Measurements from ENCODE around the gene TBC1D22A.

TBC1D22A gene

DNA sequence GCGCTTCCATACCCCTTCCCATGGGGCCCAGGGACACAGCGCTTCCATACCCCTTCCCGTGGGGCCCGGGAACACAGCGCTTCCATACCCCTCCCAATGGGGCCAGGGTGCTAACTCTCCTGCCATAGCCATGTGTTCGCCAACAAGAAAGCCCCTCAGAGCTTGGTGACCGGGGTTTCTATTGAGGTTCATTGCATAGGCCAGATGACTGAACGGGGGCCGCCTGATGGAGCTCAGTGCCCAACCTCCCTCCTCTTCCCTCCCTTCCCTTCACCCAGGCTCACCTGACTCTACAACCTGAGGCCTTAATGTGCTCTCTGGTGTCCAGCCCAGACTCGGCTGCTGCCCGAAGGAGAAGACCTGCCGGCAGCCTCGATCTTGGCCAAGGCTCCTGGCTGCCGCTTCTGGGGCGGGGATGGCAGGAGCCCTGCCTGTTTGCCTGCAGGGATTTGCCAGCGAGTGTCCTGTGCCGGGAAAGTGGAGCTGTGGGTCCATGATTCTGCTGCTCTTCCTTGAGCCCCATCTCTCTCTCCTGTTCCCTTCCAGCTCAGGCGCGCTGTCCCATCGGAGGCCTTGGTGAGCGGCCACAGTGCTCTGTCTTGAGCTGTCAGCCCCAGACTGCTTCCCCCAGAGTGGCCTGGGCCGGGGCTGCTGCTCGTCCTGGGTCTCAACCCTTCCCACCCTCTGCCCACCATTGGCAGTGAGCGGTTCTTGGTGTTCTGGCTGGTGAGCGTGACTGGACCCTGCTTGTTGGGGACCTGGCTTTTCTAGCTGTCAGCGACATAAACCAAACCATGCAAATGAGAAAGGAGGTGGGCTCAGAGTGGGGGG lies 267.0 kb downstream of the TBC1D22A start:
- TF ChIP-seq, protein P1, sequence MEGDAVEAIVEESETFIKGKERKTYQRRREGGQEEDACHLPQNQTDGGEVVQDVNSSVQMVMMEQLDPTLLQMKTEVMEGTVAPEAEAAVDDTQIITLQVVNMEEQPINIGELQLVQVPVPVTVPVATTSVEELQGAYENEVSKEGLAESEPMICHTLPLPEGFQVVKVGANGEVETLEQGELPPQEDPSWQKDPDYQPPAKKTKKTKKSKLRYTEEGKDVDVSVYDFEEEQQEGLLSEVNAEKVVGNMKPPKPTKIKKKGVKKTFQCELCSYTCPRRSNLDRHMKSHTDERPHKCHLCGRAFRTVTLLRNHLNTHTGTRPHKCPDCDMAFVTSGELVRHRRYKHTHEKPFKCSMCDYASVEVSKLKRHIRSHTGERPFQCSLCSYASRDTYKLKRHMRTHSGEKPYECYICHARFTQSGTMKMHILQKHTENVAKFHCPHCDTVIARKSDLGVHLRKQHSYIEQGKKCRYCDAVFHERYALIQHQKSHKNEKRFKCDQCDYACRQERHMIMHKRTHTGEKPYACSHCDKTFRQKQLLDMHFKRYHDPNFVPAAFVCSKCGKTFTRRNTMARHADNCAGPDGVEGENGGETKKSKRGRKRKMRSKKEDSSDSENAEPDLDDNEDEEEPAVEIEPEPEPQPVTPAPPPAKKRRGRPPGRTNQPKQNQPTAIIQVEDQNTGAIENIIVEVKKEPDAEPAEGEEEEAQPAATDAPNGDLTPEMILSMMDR (IDR thresholded peaks at IDR 0.05; ENCODE audit: low read length, missing control alignments): no peak
- H3K4me3 ChIP-seq (replicated peaks; ENCODE audit: low read depth, low read length): no peak overlapping the region
- DNase-seq (ENCODE audit: low read depth): no peak

DNA sequence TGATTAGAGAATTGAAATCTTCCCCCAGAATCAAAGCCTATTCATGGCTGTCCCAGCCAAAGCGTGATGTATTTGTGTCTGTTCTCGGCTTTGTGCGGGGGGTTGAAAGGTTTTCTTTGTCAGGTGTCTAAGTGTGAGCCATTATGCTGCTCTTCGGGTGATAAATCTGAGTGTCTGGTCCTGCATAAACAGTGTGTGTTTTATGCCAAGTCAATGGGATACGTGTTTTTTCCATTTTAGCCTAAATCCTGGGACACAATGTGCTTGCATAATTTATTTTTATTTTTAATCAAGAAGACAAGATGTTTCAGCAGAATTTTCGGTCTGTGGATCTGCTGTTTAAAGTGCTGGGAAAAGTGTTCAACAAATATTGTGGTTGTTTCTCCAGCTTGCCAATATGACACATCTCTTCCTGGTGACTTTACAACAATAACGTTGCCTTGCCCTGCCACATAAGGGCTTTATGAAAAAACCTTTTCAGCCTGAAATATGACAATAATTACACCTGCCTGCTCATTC lies 267.8 kb downstream of the TBC1D22A start:
- H3K4me3 ChIP-seq (replicated peaks; ENCODE audit: low read depth, low read length): no peak overlapping the region
- TF ChIP-seq, protein P1 (IDR thresholded peaks at IDR 0.05; ENCODE audit: low read length, missing control alignments): no peak
- DNase-seq (ENCODE audit: low read depth): no peak

DNA sequence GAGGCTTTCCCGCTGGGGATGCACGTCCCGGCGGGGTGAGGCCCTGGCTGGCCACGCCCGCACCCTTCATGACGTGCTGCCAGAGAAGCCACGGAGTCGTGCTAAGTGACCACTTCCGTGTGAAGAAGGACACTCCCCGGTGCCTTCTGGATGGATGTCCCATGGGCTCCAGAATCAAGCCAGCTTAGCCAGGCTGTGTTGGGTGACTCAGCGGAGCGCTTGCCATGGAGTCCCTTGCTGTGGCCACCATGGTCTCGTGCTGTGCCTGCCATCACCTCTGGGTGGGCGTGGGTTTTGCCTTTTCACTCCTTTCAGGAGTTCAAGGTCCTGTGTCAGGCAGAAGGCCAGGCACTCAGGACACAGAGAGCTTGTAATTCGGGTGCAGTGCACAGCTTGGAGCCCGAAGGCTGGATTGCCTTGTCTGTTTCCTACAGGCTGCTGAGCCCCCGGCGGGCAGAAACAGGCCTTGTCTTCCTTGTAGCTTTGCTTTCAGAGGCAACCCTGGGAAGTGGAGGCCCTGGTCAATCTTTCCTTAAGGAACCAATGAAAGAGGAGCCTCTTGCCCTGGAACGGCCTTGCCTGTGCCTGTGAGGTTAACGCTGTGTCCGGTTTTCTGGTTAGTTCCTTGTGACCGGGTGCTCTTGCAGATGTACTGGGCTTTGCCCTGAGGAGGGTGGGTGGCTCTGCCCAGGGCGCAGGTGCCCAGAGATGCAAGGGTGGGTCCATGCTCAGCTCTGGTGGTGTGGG lies 268.6 kb downstream of the TBC1D22A start:
- no peak for DNase-seq (ENCODE audit: low read depth)
- TF ChIP-seq, protein P1 (IDR thresholded peaks at IDR 0.05; ENCODE audit: low read length, missing control alignments): no peak
- H3K4me3 ChIP-seq (replicated peaks; ENCODE audit: low read depth, low read length): no peak overlapping the region

DNA sequence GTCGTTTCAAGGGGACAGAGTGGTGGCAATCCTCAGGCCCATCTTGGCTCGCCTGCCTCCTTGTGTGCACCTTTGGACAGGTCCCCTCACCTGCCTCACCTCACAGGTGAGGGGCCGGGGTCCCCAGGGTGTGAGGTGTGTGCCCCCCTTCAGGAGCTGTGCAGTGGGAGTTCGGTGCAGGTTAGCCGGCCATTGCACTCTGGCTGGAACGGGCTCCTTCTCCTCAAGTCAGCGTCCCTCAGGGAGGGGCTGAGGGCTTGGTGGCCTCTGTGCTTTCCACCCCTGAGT lies 269.1 kb downstream of the TBC1D22A start:
- TF ChIP-seq, protein P1 (IDR thresholded peaks at IDR 0.05; ENCODE audit: low read length, missing control alignments): no peak
- DNase-seq (ENCODE audit: low read depth): no peak
- no peak overlapping the region for H3K4me3 ChIP-seq (replicated peaks; ENCODE audit: low read depth, low read length)

DNA sequence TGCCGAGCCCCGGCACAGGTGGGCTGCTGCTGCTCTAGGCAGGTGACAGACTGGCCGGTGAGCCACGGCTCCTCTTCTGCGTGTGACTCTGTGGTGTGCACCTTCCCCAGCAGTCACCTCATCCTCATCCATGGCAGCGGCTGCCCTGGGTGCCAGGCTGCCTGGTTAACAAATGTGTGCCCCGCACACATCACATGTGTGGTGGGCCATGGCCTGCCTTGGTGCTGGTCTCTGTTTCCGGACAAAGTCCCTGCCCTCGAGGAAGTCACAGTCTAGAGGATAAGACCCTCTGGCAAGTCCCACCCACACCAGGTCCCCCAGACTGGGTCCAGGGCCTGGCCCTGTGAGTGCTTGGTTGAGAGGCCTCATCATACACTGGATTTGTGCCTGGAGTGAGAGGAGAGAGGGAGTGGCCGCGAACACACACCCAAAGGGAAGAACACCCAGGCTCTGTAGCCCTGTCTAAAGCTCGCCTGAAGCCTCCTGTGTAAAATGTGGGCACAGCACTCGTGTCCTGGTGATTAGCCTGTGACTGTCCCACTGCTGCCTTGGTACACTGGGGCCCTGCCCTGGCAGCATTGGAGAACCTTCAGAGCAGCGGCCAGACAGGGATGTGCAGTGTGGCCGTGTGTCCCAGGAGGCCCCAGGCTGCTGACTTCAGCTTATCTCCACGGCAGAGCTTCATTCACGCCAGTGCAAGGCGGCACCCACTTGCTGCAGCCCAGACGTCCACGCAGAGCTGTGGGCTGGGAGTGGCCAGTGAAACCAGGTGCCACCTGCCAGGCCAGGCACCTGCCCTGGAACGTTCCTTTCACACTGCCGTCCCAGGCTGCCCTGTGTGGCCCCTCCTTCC lies 269.9 kb downstream of the TBC1D22A start:
- TF ChIP-seq, protein P1 (IDR thresholded peaks at IDR 0.05; ENCODE audit: low read length, missing control alignments): no peak
- no peak overlapping the region for H3K4me3 ChIP-seq (replicated peaks; ENCODE audit: low read depth, low read length)
- no peak for DNase-seq (ENCODE audit: low read depth)

DNA sequence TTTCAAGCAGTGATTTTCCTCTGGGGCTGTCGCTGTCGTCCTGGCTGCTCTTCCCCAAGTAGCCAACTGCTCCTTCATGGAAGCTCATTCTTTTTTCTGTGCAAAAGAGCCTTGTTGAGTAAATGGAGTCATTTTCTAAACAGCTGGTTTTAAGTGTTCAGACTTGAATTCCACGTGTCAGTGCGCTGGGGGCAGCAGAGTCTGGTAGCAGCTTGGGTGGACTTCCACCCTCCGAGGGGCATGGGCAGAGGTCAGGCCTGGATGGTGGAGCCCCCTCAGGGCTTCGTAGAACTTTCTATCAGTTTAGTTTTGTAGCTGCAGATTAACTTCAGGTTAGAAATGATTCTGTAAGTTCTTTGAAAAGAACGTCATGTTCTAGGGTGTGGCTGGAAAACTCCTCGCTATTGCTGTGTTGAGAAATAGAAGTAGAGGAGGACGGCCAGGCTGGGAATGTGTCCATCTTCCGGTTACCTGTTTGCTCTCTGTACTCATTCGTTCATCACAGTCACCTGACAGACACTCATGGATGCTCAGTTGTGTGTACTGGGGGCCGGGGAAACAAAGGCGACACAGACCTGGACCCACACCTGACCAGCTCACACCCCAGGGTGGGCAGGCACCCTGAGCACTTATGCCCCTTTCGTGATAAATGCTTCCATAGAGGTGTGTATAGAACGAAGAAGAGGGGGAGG lies 270.7 kb downstream of the TBC1D22A start:
- no peak overlapping the region for H3K4me3 ChIP-seq (replicated peaks; ENCODE audit: low read depth, low read length)
- no peak for DNase-seq (ENCODE audit: low read depth)

More for the DNA sequence above, 270.7 kb downstream of the TBC1D22A start:
- TF ChIP-seq, protein P1 (IDR thresholded peaks at IDR 0.05; ENCODE audit: low read length, missing control alignments): no peak
